Small intestine (tissue), 16 donors: Measurements from ENCODE around the gene ZNF202. TPM values are rescaled to one million over a fixed set of nuclear protein-coding genes. Genes with fewer than 3 reads are reported as not detected.

ENCODE experiments used
- DNase-seq, 2 donors: peaks; one replicate each; pipeline versions ENCODE4 v3.0.0 to v3.0.0-alpha.2; 2013
- FAIRE-seq: peaks from 2 replicates; lab custom pipeline; 2012; peaks lifted over from hg19 to GRCh38; lab: Jason Lieb, UNC
- H3K27ac ChIP-seq, 3 donors: one replicate each; pipeline ENCODE4 v1.5.1; 2013; ENCODE audit warnings: low read length in 2 of 3, mild to moderate bottlenecking in 2 of 3, control low read depth in 1 of 3, inconsistent platforms in 1 of 3, low read depth in 1 of 3, moderate library complexity in 1 of 3
- H3K27me3 ChIP-seq, 3 donors: one replicate each; pipeline ENCODE4 v1.6.1; 2013; ENCODE audit warnings: low read length in 3 of 3, inconsistent platforms in 1 of 3; ENCODE audit not compliant: control insufficient read depth in 3 of 3, insufficient read depth in 3 of 3
- H3K36me3 ChIP-seq, 3 donors: one replicate each; pipeline ENCODE4 v1.6.1; 2013; ENCODE audit warnings: low read length in 3 of 3, inconsistent platforms in 1 of 3, low read depth in 1 of 3, mild to moderate bottlenecking in 1 of 3, moderate library complexity in 1 of 3; ENCODE audit not compliant: control insufficient read depth in 3 of 3, insufficient read depth in 2 of 3
- H3K4me1 ChIP-seq, 3 donors: one replicate each; pipeline ENCODE4 v1.6.1; 2013; ENCODE audit warnings: low read length in 2 of 3, inconsistent platforms in 1 of 3, low read depth in 1 of 3, mild to moderate bottlenecking in 1 of 3, moderate library complexity in 1 of 3; ENCODE audit not compliant: control insufficient read depth in 3 of 3, insufficient read depth in 2 of 3
- H3K4me3 ChIP-seq, 3 donors: one replicate each; pipeline ENCODE4 v1.5.1; 2013; ENCODE audit warnings: low read length in 3 of 3, control low read depth in 1 of 3, inconsistent platforms in 1 of 3, low read depth in 1 of 3, mild to moderate bottlenecking in 1 of 3, moderate library complexity in 1 of 3
- H3K9me3 ChIP-seq, 2 donors: one replicate each; pipeline ENCODE4 v1.6.1; 2013; ENCODE audit warnings: low read depth in 1 of 2, low read length in 1 of 2; ENCODE audit not compliant: control insufficient read depth in 2 of 2, insufficient read depth in 1 of 2
- WGBS, 3 donors: extraction: QIAGEN DNeasy Blood & Tissue Kit; methylation state at CpG; one replicate each; pipeline ENCODE4 v1.1.7; 2013; 5-methylcytosine and 5-hydroxymethylcytosine counted together
- long read RNA-seq, 10 donors: transcript quantifications; one replicate each; lab custom pipeline, GENCODE V29; 2026
- polyA plus RNA-seq, 4 donors: library from polyadenylated mRNA; stranded (reverse) in 3 of 4; unstranded in 1 of 4; fragments of 200-250 nt in 3 of 4; fragments of 120-200 nt in 1 of 4; gene quantifications; one replicate each; pipeline versions ENCODE4 v1.2.1 to v1.2.3, GENCODE V29; 2013
- donor health status: healthy with polysubstance abuse.
- donor health status: control.
- donor health status: control.
- donor health status: Bipolar disorder and iron deficiency.
- donor health status: healthy.

Gene ZNF202
- 10 to 100 TPM in 1 of 4 donors, 1 to 10 TPM in 3; 3.6 to 14.8 (median 5.6) TPM for polyA plus RNA-seq
- long read RNA-seq, donor 1, result 0 reads
- long read RNA-seq, donor 2, result 0 reads
- long read RNA-seq, donor 3, result 0 reads
- long read RNA-seq, donor 4, result 0 reads
- long read RNA-seq, donor 5, result 0 reads
- long read RNA-seq, donor 6, result 0 reads
- long read RNA-seq, donor 7, result 0 reads
- long read RNA-seq, donor 8, result 0 reads
- long read RNA-seq, donor 9, result 0 reads
- long read RNA-seq, donor 10, result 0 reads

DNA sequence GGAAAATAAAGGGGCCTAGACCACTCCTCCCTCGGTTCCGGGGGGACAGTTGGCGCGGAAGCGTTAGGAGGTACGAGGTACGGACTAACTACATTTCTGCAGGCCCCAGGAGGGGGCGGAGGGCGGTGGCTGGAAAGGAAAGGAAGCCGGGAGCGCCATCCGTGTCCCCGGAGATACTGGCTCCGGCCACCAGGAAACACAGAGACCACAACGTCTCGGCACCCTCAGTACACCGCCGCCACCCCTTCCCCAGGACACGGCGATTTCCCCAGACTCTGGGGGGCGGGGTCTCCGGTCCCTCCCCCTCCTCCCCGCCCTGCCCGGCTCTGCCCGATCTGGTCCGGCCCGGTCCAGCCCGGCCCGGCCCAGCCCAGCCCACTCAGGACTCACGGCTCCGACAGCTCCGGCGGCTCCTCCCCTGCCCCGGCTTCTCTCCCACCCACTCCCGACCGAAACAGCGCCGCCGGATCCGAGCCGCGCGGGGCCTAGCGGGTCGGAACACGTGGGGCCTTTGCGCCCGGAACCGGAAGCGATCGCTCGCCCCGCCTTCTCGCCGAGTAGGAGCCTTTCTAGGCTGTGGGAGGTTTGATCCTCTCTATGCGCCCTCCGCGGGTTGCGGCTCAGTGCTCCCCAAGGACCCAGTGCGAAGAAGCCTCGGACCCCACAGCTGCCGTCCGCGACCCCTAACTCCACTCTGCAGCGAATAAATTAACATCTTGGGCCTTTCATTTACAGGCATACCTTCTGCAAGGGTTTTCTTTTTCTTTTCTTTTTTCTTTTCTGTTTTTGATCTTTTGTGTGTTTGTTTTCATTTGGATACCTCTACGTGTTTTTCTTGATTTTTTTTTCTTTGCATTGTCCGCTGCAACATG, at the start of gene ZNF202:
Gene ZNF202 (minus strand): TSS at position 502 of the 872 bp plus-strand sequence. CDS start 10,772 bp downstream, outside the sequence.
- FAIRE-seq, result no peak

DNA sequence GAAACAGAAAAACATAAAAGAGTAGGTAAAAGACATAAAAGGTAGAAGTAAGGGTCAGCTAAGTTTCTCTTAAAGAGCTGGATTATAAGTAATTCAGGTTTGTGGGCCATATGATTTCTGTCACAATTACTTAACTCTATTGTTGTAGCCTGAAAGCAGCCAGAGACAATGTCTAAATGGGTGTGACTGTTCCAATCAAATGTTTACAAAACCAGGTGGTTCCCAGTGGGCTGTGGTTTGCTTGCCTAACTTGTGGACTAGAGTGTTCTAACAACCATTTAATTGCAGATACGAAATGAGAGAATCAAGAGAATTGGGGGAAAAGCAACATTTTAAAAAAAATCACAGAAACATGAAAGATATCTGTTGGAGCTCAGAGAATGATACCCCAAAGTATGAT, 42.1 kb upstream of the ZNF202 start:
- no peak overlapping the region for H3K27ac ChIP-seq
- no peak for DNase-seq
- H3K27me3 ChIP-seq, result no peaks in the 10 kb centered on the region
- WGBS, 3 donors, result 41 to 66% (median 56%) methylated on average over 1 of the region's 1 CpG
- no peak for FAIRE-seq
- no peak overlapping the region for H3K4me3 ChIP-seq
- H3K36me3 ChIP-seq, result no peaks in the 10 kb centered on the region
- H3K4me1 ChIP-seq, result no peaks in the 10 kb centered on the region
- H3K9me3 ChIP-seq, result no peaks in the 10 kb centered on the region

More for the DNA sequence above, at the start of gene ZNF202:
- DNase-seq, result peak; percentile 87 to 94
- H3K36me3 ChIP-seq, result peaks cover 0 to 2% (median 2%) of the 10 kb centered on the region in 3 donors
- peaks cover 0 to 14% (median 5%) of the 10 kb centered on the region in 3 donors for H3K4me1 ChIP-seq
- 0 to 1% (median 0%) methylated on average over 52 to 67 of the region's 67 CpGs for WGBS, 3 donors
- peak within 1 kb of the TSS in 2 of 3 donors; percentile 67 to 68 for H3K27ac ChIP-seq
- no peaks in the 10 kb centered on the region for H3K27me3 ChIP-seq
- peak within 1 kb of the TSS; percentile 73 to 94 (median 86) for H3K4me3 ChIP-seq
- H3K9me3 ChIP-seq, result no peaks in the 10 kb centered on the region

- Histone ChIP-seq H3K4me3 (no peak overlapping the region), H3K27me3 (no peaks in the 10 kb centered on the region), H3K4me1 (no peaks in the 10 kb centered on the region), H3K9me3 (no peaks in the 10 kb centered on the region), H3K27ac (no peak overlapping the region), H3K36me3 (no peaks in the 10 kb centered on the region)
- FAIRE-seq, result no peak
- DNase-seq, result no peak
- 94 to 100% (median 96%) methylated on average over 1 of the region's 1 CpG for WGBS, 3 donors
Measured at GRCh38 chr11:123778511-123778910, 37.1 kb upstream of the ZNF202 start.

- FAIRE-seq, result no peak
- H3K27me3 ChIP-seq, result no peaks in the 10 kb centered on the region
- WGBS, 3 donors, result 54 to 60% (median 54%) methylated on average over 4 of the region's 4 CpGs
Measured at GRCh38 chr11:123775715-123776549, 34.5 kb upstream of the ZNF202 start.

DNA sequence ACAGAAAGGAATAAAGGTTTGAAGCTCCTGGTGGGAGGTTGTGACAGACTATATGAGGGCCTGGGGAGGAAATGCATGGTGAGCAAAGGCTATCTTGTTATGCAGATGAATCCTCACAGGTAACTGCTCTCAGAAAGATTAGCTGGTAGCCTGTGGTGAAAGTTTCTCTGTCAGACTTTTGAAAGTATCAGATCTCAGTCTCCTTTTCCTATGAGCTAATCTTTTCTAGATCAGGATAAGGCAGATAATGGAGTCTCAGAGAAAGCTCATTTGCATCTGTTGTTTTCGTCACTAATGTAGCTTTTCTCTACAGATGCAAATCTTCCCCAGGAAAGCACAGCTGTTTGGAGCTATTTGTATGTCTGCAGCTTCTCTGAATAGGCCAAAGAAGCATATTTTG, 33.8 kb upstream of the ZNF202 start:
- H3K27ac ChIP-seq, result no peak overlapping the region

More at GRCh38 chr11:123775715-123776549, 34.5 kb upstream of the ZNF202 start:
- Histone ChIP-seq H3K27ac (no peak overlapping the region), H3K4me1 (no peaks in the 10 kb centered on the region), H3K36me3 (no peaks in the 10 kb centered on the region), H3K4me3 (no peak overlapping the region), H3K9me3 (no peaks in the 10 kb centered on the region)
- DNase-seq, result no peak

DNA sequence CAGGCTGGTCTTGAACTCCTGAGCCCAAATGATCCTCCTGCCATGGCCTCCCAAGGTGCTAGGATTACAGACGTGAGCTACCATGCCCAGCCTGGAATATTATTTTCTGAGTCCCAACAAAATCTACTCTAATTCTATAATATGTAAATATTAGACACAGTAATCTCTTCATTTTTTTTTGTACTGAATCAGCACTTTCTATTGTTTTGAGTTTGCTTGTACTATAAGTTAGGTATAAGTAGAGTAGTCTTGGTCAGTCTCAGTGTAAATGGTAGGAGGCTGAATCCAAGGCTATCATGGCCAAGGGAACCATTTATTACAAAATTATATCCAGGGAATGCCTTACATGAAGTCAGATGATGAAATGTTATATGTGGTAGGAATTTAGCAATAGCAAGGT, 32.5 kb upstream of the ZNF202 start:
- Histone ChIP-seq H3K27me3 (no peaks in the 10 kb centered on the region), H3K9me3 (no peaks in the 10 kb centered on the region), H3K36me3 (no peaks in the 10 kb centered on the region), H3K4me1 (no peaks in the 10 kb centered on the region), H3K4me3 (no peak overlapping the region), H3K27ac (no peak overlapping the region)
- 71 to 94% (median 83%) methylated on average over 1 of the region's 1 CpG for WGBS, 3 donors
- no peak for FAIRE-seq
- DNase-seq, result no peak

More for the DNA sequence above, 33.8 kb upstream of the ZNF202 start:
- Histone ChIP-seq H3K36me3 (no peaks in the 10 kb centered on the region), H3K9me3 (no peaks in the 10 kb centered on the region), H3K27me3 (no peaks in the 10 kb centered on the region), H3K4me1 (no peaks in the 10 kb centered on the region), H3K4me3 (no peak overlapping the region)
- 58 to 78% (median 78%) methylated on average over 1 of the region's 1 CpG for WGBS, 3 donors
- no peak for FAIRE-seq
- no peak for DNase-seq

- no peak for FAIRE-seq
Measured at GRCh38 chr11:123773026-123773425, 31.6 kb upstream of the ZNF202 start.

DNA sequence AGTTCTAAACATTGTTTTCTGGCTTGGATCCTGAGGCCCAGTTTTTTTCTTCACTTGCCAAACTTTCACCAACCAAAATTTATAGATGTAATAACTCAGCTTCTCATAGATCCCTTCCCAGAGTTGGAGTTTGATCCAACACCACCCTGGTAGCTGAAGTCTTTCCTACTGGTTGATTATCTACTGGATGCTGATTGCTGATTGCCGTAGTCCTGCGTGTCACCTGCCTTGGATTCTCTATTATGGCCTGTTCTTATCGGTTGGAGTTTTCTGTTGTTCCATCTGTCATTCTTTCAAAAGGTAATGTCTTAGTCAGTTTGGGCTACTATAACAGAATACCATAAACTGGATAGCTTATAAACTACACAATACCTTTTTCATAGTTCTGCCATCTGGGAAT, 30.2 kb upstream of the ZNF202 start:
- DNase-seq (no peak), FAIRE-seq (no peak)
- H3K27me3 ChIP-seq, result no peaks in the 10 kb centered on the region
- H3K4me1 ChIP-seq, result no peaks in the 10 kb centered on the region
- H3K4me3 ChIP-seq, result no peak overlapping the region
- H3K9me3 ChIP-seq, result no peaks in the 10 kb centered on the region
- no peaks in the 10 kb centered on the region for H3K36me3 ChIP-seq
- no peak overlapping the region for H3K27ac ChIP-seq
- WGBS, 3 donors, result 78 to 97% (median 80%) methylated on average over 3 of the region's 3 CpGs

More at GRCh38 chr11:123773026-123773425, 31.6 kb upstream of the ZNF202 start:
- 62 to 73% (median 63%) methylated on average over 2 of the region's 2 CpGs for WGBS, 3 donors
- Histone ChIP-seq H3K9me3 (no peaks in the 10 kb centered on the region), H3K4me1 (no peaks in the 10 kb centered on the region), H3K36me3 (no peaks in the 10 kb centered on the region), H3K27ac (no peak overlapping the region), H3K4me3 (no peak overlapping the region), H3K27me3 (no peaks in the 10 kb centered on the region)
- DNase-seq, result no peak
